Stimulated activated CD4-positive, alpha-beta T cell treated with anti-CD3 and anti-CD28 coated beads, TNF-alpha, amount 100 ng/mL, for 48 hours (primary cell): ENCODE data around the gene RINT1.

Experiments used
- DNase-seq, 3 donors: peaks; one replicate each; pipeline ENCODE4 v3.0.0-alpha.2; 2020; ENCODE audit warnings: low read depth in 3 of 3

Gene RINT1

GRCh38 chr7:105532709-105533460 is 884 bp downstream of the RINT1 start:
- DNase-seq = no peak

- DNase-seq = no peak
Measured at GRCh38 chr7:105538339-105538738, 6.3 kb downstream of the RINT1 start.

GRCh38 chr7:105559926-105560325 is 27.9 kb downstream of the RINT1 start:
- DNase-seq = no peak

GRCh38 chr7:105565190-105565589 is 33.2 kb downstream of the RINT1 start:
- DNase-seq = no peak

GRCh38 chr7:105567024-105567423 is 35.0 kb downstream of the RINT1 start:
- DNase-seq = no peak

GRCh38 chr7:105567821-105568220 is 35.8 kb downstream of the RINT1 start:
- no peak for DNase-seq

GRCh38 chr7:105571891-105572290 is 39.9 kb downstream of the RINT1 start:
- no peak for DNase-seq

GRCh38 chr7:105577251-105577650 is 45.2 kb downstream of the RINT1 start:
- DNase-seq = no peak

- DNase-seq = no peak
Measured at GRCh38 chr7:105578496-105578895, 46.5 kb downstream of the RINT1 start.

GRCh38 chr7:105580022-105580740 is 48.2 kb downstream of the RINT1 start:
- no peak for DNase-seq

GRCh38 chr7:105581066-105581811 is 49.2 kb downstream of the RINT1 start, which contains the start of gene EFCAB10:
Gene EFCAB10 (minus strand): TSS chr7:105581493. CDS start chr7:105581463, 30 bp downstream.
- DNase-seq = peak; percentile 37 to 55 (median 41)

- DNase-seq = no peak
Measured at GRCh38 chr7:105583061-105583460, 51.1 kb downstream of the RINT1 start.

- no peak for DNase-seq
Measured at GRCh38 chr7:105584165-105584564, 52.2 kb downstream of the RINT1 start.

- DNase-seq = no peak
Measured at GRCh38 chr7:105585850-105586500, 54.0 kb downstream of the RINT1 start.

- no peak for DNase-seq
Measured at GRCh38 chr7:105587909-105588635, 56.1 kb downstream of the RINT1 start.

- DNase-seq = peak; percentile 25 to 48 (median 43)
Measured at GRCh38 chr7:105589356-105590077, 57.5 kb downstream of the RINT1 start.

GRCh38 chr7:105590793-105591192 is 58.8 kb downstream of the RINT1 start:
- DNase-seq = no peak

- no peak for DNase-seq
Measured at GRCh38 chr7:105591522-105591921, 59.5 kb downstream of the RINT1 start.

GRCh38 chr7:105594034-105594433 is 62.0 kb downstream of the RINT1 start:
- no peak for DNase-seq

- no peak for DNase-seq
Measured at GRCh38 chr7:105596866-105597265, 64.9 kb downstream of the RINT1 start.
